ENCODE data around the gene ELMO1. TPM values are rescaled to one million over a fixed set of nuclear protein-coding genes. Genes with fewer than 3 reads are reported as not detected.

ELMO1 gene
- total RNA-seq, 1 experiment from 2014 or later, result 7.8 TPM

- H3K4me2 ChIP-seq (ENCODE audit: insufficient read depth, insufficient read length, low read length), result no peak overlapping the region
- H4K20me1 ChIP-seq (ENCODE audit: control insufficient read depth, insufficient read depth, insufficient read length), result no peaks in the 10 kb centered on the region
- H3K4me1 Mint-ChIP-seq, result peaks cover 28 to 31% of the 10 kb centered on the region in 2 experiments
- peaks cover 0 to 2% (median 0%) of the 10 kb centered on the region in 3 experiments; a peak in 1 of 7 replicates for H3K36me3 Mint-ChIP-seq (ENCODE audit: insufficient read depth in 1 of 3, low read depth in 3 of 3)
- H3K27ac Mint-ChIP-seq, result no peak overlapping the region; a peak in 1 of 7 replicates
- no peaks in the 10 kb centered on the region for H3K79me2 ChIP-seq (ENCODE audit: insufficient read depth, low read length)
- no peak overlapping the region for H3K9ac ChIP-seq (ENCODE audit: extremely low read depth, insufficient read length, low read length)
- no peak overlapping the region for H2BK120ac ChIP-seq (ENCODE audit: low read depth, low read length, poor library complexity, severe bottlenecking)
- H2BK15ac ChIP-seq (ENCODE audit: low read depth, low read length), result no peak overlapping the region
- no peaks in the 10 kb centered on the region for H3K27me3 Mint-ChIP-seq (ENCODE audit: low read depth)
- no peak overlapping the region for H3K27ac ChIP-seq (ENCODE audit: insufficient read length, low read depth, low read length)
- no peak overlapping the region for H2BK5ac ChIP-seq (ENCODE audit: insufficient read length, low read length)
- WGBS (ENCODE audit: extremely low coverage, insufficient read length, low lambda C conversion rate), result no CpG with 5 or more reads among the region's 2 CpGs
- no peak overlapping the region for H3K14ac ChIP-seq (ENCODE audit: insufficient read depth, low read length)
- no peak overlapping the region for H4K5ac ChIP-seq (ENCODE audit: insufficient read length, low read depth, low read length)
- no peak overlapping the region for H3K4ac ChIP-seq (ENCODE audit: low read depth, low read length)
- H3K4me1 ChIP-seq (ENCODE audit: insufficient read depth, low read length), result peaks cover 5% of the 10 kb centered on the region
- TF ChIP-seq, protein P1, sequence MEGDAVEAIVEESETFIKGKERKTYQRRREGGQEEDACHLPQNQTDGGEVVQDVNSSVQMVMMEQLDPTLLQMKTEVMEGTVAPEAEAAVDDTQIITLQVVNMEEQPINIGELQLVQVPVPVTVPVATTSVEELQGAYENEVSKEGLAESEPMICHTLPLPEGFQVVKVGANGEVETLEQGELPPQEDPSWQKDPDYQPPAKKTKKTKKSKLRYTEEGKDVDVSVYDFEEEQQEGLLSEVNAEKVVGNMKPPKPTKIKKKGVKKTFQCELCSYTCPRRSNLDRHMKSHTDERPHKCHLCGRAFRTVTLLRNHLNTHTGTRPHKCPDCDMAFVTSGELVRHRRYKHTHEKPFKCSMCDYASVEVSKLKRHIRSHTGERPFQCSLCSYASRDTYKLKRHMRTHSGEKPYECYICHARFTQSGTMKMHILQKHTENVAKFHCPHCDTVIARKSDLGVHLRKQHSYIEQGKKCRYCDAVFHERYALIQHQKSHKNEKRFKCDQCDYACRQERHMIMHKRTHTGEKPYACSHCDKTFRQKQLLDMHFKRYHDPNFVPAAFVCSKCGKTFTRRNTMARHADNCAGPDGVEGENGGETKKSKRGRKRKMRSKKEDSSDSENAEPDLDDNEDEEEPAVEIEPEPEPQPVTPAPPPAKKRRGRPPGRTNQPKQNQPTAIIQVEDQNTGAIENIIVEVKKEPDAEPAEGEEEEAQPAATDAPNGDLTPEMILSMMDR (conservative IDR thresholded peaks at IDR 0.05), result no peak
- H3K79me1 ChIP-seq (ENCODE audit: insufficient read depth, low read depth, low read length, poor library complexity, severe bottlenecking), result no peaks in the 10 kb centered on the region
- no peak overlapping the region for H3T11ph ChIP-seq (ENCODE audit: low read length)
- H2BK12ac ChIP-seq (ENCODE audit: insufficient read length, low read depth, low read length), result no peak overlapping the region
- H3K27me3 ChIP-seq (ENCODE audit: insufficient read depth, low read length), result no peaks in the 10 kb centered on the region
- H3K56ac ChIP-seq (ENCODE audit: insufficient read length, low read depth, low read length), result no peak overlapping the region
- H3K18ac ChIP-seq (ENCODE audit: insufficient read length, low read depth, low read length), result no peak overlapping the region
- no peak for DNase-seq
- H2BK20ac ChIP-seq (ENCODE audit: low read depth, low read length, poor library complexity, severe bottlenecking), result no peak overlapping the region
- no peak overlapping the region for H3K23ac ChIP-seq (ENCODE audit: insufficient read length, low read depth, low read length)
- H3K9me3 Mint-ChIP-seq, result no peaks in the 10 kb centered on the region
- H2AK5ac ChIP-seq (ENCODE audit: insufficient read length, low read length), result no peak overlapping the region
- no peak overlapping the region for H2AFZ ChIP-seq (ENCODE audit: low read length)
- no peak overlapping the region for H4K91ac ChIP-seq (ENCODE audit: insufficient read length, low read depth, low read length)
- no peak overlapping the region for H3K4me3 Mint-ChIP-seq
- no peak overlapping the region for H4K8ac ChIP-seq (replicated peaks; ENCODE audit: insufficient read length, low read depth, low read length)
- no peaks in the 10 kb centered on the region for H3K9me3 ChIP-seq (ENCODE audit: control insufficient read depth, low read depth, low read length)
- no peaks in the 10 kb centered on the region for H3K23me2 ChIP-seq (ENCODE audit: insufficient read length, low read depth, low read length, poor library complexity, severe bottlenecking)
Measured at GRCh38 chr7:36874041-36874440, 574.6 kb downstream of the ELMO1 start.
